ENCODE data around the gene GPR180.

The GPR180 gene

DNA sequence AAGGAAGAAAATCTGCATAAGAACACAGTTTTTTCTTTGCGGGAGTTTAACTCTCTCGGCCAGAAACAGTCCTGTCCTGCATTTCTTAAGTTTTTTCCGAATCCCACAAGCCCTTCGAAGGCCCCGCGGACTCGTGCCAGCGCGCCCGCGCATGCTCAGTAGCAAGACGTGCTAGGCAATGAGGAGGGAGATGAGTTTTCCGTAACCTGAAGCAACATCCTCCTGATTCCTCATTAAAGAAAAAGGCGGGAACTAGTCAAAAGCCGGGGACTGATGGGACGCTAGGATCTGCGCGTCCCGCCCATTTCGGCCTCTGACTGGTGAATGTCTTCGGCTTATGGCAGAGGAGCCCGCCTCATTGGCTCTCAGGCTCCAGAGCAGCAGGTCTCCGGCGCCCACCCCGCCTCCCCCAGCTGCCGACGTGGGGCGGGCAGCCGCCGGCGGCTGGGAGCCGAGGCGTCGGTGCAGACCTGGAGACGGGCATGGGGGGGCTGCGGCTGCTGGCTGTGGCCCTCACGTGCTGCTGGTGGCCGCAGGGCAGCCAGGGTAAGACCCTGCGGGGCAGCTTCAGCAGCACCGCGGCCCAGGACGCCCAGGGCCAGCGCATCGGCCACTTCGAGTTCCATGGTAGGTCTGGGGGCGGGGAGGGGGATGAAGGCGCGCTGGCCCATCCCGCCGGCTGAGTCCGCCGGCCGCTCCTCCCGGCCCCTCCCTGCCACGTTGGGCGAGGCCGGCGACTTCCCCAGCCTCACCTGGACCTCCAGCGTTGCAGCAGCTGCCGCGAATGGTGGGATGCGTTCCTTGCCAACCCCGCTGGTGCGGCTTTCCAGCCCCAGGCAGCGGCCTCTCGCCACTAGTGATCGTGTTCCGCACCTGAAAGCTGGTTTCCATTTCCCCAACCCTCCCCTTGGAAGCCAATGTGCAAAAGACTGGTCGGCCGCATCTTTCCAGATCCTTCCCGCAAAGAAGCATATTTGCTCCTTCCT is at the start of gene GPR180:
TSS of gene GPR180 (plus strand) at position 412 of the 986 bp plus-strand sequence. CDS start at position 483, 71 bp downstream.
- TF ChIP-seq, protein P1, sequence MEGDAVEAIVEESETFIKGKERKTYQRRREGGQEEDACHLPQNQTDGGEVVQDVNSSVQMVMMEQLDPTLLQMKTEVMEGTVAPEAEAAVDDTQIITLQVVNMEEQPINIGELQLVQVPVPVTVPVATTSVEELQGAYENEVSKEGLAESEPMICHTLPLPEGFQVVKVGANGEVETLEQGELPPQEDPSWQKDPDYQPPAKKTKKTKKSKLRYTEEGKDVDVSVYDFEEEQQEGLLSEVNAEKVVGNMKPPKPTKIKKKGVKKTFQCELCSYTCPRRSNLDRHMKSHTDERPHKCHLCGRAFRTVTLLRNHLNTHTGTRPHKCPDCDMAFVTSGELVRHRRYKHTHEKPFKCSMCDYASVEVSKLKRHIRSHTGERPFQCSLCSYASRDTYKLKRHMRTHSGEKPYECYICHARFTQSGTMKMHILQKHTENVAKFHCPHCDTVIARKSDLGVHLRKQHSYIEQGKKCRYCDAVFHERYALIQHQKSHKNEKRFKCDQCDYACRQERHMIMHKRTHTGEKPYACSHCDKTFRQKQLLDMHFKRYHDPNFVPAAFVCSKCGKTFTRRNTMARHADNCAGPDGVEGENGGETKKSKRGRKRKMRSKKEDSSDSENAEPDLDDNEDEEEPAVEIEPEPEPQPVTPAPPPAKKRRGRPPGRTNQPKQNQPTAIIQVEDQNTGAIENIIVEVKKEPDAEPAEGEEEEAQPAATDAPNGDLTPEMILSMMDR (IDR thresholded peaks at IDR 0.05; ENCODE audit: insufficient read depth, low read depth, low read length, missing control alignments) = no peak
- H3K4me3 ChIP-seq (ENCODE audit: low read depth, low read length) = peak within 1 kb of the TSS; percentile 83
- peak; percentile 99 for DNase-seq (ENCODE audit: low read depth)

DNA sequence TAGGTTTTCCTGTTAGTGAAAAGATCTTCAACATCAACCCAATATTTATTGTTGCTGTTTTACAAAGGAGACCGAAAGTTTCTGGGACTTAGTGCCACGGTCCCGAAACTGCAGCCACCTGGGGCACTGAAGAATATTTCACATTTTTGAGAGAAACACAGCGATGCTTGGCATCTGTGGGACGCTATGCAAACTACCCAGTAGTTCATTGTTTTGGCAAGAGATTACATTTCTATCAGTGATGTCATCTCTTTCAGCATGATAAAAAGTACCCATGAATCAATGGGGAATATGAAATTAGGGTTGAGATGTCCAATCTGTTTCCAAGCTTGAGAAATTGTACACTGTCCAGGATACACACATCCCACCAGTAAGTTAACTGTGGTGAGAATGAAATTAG is 49.6 kb upstream of the GPR180 start:
- DNase-seq (ENCODE audit: low read depth) = peak; percentile 31
- TF ChIP-seq, protein P1 (IDR thresholded peaks at IDR 0.05; ENCODE audit: insufficient read depth, low read depth, low read length, missing control alignments) = no peak
- no peak overlapping the region for H3K4me3 ChIP-seq (ENCODE audit: low read depth, low read length)

DNA sequence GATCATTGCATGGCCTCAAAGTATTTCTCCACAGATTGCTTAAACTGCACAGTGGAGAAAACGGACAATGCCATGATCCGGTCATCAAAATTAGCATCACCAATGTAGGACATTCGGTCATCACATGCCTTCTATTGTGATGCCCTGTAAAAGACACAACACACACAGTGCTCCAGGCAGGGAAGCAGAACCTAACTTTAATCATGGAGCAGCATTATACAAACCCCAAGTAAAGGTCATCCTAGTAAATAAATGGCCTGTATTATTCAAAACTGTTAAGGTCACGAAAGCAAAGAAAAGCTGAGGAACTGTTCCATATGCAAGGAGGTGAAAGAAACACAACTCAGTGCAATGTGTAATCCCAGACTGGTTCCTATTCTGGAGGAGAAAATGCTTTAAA is 47.9 kb upstream of the GPR180 start:
- TF ChIP-seq, protein P1 (IDR thresholded peaks at IDR 0.05; ENCODE audit: insufficient read depth, low read depth, low read length, missing control alignments) = no peak
- DNase-seq (ENCODE audit: low read depth) = no peak
- H3K4me3 ChIP-seq (ENCODE audit: low read depth, low read length) = no peak overlapping the region

DNA sequence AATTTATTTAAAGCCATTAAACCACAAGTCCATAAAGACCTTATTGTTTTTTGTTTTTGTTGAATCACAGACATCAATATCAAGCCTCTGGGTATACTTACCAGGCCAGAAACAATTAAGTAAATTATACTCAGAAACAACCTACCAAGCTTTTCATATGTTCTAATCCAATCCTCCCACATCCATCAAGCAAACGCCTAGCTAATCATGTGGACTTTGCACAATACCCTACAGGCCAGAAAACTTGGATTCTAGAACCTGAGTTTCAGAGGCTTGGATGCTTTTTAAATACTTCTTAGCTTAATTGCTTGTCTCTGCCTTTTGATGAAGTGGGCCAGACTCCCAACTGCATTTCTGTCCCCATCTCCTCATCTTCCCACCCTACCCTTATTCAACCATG is 45.6 kb upstream of the GPR180 start:
- DNase-seq (ENCODE audit: low read depth) = no peak
- TF ChIP-seq, protein P1 (IDR thresholded peaks at IDR 0.05; ENCODE audit: insufficient read depth, low read depth, low read length, missing control alignments) = no peak
- H3K4me3 ChIP-seq (ENCODE audit: low read depth, low read length) = no peak overlapping the region

DNA sequence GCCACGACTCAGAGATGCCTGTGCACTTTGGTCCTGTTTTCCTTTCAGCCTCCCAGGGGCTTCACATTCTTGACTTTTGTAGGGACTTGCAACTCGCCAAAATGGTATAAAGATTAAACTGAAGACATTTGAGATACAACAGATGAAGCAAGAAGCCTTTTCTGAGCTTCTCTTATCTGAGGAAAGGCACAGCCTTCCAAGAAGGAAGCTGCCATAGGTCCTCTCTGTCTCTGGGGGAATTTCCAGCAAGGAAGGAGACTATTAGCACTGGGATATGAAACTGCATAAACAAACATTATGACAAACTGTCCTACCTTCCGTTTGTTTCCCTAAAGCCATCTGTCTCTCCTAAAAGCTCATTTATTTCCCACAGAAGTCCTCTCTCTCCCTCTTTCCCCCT is 45.0 kb upstream of the GPR180 start:
- H3K4me3 ChIP-seq (ENCODE audit: low read depth, low read length) = no peak overlapping the region
- TF ChIP-seq, protein P1 (IDR thresholded peaks at IDR 0.05; ENCODE audit: insufficient read depth, low read depth, low read length, missing control alignments) = no peak
- no peak for DNase-seq (ENCODE audit: low read depth)

DNA sequence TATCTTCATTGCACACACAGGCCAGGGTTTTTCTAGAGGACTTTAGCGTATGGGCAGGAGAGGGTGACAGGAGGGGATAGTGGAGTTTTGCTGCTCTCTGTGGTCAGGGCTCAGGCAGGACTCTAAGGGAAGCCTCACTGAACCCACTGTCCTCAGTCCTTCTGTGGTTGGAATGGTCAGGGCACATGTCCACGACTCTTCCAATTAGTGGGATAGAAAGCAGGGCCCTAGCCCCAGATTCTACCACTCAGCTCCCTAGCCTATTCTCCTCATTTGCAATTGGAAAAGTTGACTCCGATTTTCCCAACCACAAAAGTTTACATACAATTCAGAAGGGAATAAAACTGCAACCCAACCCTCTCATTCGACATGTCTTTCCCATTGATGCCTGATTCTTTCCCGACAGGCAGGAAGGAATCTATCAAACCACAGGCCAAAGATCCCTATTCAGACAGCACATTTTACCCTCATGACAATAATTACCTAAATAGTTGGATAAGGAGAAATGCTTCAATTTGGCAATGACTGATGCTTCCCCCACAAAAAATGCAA is 43.9 kb upstream of the GPR180 start:
- DNase-seq (ENCODE audit: low read depth) = no peak
- TF ChIP-seq, protein P1 (IDR thresholded peaks at IDR 0.05; ENCODE audit: insufficient read depth, low read depth, low read length, missing control alignments) = no peak
- no peak overlapping the region for H3K4me3 ChIP-seq (ENCODE audit: low read depth, low read length)

Measured in GM12865 (cell line).